GM18508 (cell line): ENCODE results near the gene ATP5PD.
"Not testable (repeated sequence)": the region's sequence is repeated elsewhere in the genome, so short reads cannot be mapped to it uniquely, and the experiment has no call there.

Experiments used
- ATAC-seq: cut with Tn5 transposase; IDR thresholded peaks from one replicate; pipeline ENCODE4 v1.9.1; 2021; ENCODE audit warnings: moderate number of reproducible peaks; ENCODE audit not compliant: insufficient read depth, unreplicated experiment

ATP5PD gene

DNA sequence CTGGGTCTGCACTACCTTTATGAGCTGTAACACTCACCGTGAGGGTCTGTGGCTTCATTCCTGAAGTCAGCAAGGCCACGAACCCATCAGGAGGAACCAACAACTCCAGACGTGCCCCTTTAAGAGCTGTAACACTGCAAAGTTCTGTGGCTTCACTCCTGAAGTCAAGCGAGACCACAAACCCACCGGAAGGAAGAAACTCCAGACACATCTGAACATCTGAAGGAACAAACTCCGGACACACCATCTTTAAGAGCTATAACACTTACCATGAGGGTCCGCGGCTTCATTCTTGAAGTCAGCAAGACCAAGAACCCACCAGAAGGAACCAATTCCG, 21.4 kb downstream of the ATP5PD start:
- not testable (repeated sequence) for ATAC-seq

- no peak for ATAC-seq
These were observed 21.9 kb downstream of the ATP5PD start for GRCh38 chr17:75024686-75025397.

DNA sequence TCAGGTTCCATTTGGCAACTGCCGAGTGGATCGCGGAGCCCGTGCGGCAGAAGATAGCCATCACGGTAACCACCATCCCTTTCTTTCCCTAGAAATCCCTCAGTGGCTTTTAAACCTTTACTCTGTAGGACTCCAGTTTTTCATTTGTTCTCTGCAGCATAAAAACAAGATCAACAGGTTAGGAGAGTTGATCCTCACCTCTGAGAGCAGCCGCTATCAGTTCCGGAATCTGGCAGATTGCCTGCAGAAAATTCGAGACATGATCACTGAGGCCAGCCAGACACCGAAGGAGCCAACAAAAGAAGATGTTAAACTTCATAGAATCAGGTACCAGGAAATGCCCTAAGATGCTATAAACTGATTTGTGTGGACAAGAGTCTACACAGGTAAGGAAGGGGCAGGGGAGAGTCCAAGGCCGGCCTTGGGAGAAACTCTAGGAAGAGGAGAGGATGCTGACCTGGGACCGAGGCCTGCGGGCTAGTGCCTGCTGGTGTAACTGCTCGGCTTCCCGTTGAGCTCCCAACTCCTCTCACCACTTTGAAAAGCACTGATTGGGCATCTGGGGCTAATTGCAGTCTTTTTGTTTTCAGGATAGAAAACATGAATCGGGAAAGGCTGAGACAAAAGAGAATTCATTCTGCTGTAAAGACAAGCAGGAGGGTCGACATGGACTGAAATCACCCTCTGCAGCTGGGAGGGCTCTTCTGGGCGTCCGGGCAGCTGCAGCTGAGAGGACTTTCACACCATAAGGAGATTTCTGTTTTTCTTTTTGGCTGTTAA, 26.2 kb downstream of the ATP5PD start:
- no peak for ATAC-seq

GRCh38 chr17:75019710-75020109, 27.1 kb downstream of the ATP5PD start:
- no peak for ATAC-seq

- no peak for ATAC-seq
These were observed 27.6 kb downstream of the ATP5PD start for GRCh38 chr17:75019146-75019545.

DNA sequence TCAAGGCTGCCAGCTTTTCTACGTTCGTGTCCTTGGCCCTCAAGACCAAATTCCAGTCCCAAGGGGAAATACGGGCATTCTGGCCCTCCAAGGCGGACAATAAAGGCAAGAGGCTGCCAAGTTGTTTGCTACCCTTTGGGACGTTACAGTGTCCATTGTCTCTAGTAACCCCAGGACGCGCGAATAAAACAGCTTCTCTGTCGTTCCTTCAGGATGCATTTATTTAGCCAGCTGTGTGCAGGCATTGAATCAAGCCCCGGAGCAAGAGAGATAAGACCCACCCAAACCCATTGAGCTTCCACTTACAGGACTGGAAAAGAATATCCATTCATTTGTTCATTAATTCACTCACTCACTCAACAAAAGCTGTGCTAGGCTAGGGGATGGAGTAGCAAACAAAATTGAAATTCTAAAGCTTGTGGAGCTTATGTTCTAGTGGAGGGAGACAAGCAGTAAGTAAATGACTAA, 33.6 kb downstream of the ATP5PD start:
- no peak for ATAC-seq

GRCh38 chr17:75012346-75013091, 34.2 kb downstream of the ATP5PD start, which contains the start of gene MRPL58:
TSS of gene MRPL58 (plus strand) at chr17:75012670. CDS start at chr17:75012687, 17 bp downstream.
- ATAC-seq = peak; percentile 51

GRCh38 chr17:75012096-75012345, 34.7 kb downstream of the ATP5PD start:
- ATAC-seq = no peak

- ATAC-seq = no peak
These were observed 35.2 kb downstream of the ATP5PD start for GRCh38 chr17:75011401-75012095.

- ATAC-seq = no peak
These were observed 35.9 kb downstream of the ATP5PD start for GRCh38 chr17:75010683-75011400.

- no peak for ATAC-seq
These were observed 37.5 kb downstream of the ATP5PD start for GRCh38 chr17:75009139-75009724.

DNA sequence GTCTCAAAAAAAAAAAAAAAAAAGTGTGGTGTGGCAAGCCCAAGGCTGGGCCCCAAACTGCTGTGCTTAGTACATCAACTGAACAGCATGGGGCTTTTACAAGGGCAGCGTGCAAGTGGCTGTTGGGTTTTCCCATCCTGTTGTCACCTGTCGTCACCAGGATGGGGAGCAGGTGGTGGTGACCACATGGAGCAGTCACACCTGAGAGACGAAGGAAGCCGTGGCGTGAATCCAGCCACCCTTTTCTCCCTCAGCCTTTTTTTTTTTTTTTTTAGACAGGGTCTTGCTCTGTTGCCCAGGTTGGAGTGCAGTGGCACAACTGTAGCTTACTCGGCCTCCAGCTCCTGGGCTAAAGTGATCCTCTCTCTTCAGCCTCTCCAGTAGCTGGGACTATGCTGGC, 38.4 kb downstream of the ATP5PD start:
- no peak for ATAC-seq

GRCh38 chr17:75006653-75007052, 40.1 kb downstream of the ATP5PD start:
- no peak for ATAC-seq

- ATAC-seq = not testable (repeated sequence)
These were observed 40.7 kb downstream of the ATP5PD start for GRCh38 chr17:75006084-75006483.

GRCh38 chr17:75005291-75005690, 41.5 kb downstream of the ATP5PD start:
- ATAC-seq = no peak

- no peak for ATAC-seq
These were observed 42.4 kb downstream of the ATP5PD start for GRCh38 chr17:75004371-75004770.

GRCh38 chr17:75003957-75004355, 42.8 kb downstream of the ATP5PD start:
- no peak for ATAC-seq

DNA sequence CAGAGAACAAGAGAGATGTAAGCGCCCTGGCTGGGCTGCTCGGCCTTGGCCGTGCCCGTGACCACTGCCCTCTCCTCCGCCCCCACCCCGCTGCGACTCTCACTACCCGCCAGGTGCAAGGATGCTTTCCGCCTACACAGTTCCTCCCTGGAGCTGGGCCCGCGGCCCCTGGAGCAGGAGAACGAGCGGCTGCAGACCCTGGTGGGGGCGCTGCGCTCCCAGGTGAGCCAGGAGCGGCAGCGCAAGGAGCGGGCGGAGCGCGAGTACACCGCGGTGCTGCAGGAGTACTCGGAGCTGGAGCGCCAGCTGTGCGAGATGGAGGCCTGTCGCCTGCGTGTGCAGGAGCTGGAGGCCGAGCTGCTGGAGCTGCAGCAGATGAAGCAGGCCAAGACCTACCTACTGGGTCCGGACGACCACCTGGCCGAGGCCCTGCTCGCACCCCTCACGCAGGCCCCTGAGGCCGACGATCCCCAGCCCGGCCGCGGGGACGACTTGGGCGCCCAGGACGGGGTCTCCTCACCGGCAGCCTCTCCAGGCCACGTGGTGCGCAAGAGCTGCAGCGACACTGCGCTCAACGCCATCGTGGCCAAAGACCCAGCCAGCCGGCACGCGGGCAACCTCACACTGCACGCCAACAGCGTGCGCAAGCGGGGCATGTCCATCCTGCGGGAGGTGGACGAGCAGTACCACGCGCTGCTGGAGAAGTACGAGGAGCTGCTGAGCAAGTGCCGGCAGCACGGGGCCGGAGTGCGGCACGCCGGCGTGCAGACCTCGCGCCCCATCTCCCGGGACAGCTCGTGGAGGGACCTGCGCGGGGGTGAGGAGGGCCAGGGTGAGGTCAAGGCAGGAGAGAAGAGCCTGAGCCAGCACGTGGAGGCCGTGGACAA, 43.5 kb downstream of the ATP5PD start:
- ATAC-seq = no peak
